HUES6 (cell line): ENCODE data around the gene ARPC1B.
"Not testable (repeated sequence)": the region's sequence is repeated elsewhere in the genome, so short reads cannot be mapped to it uniquely, and the experiment has no call there.

ENCODE experiments used
- H3K27ac ChIP-seq: 2 replicates; pipeline ENCODE4 v1.7.0; 2013; ENCODE audit warnings: low read depth, mild to moderate bottlenecking, low read length, inconsistent platforms
- H3K27me3 ChIP-seq: 2 replicates; pipeline ENCODE4 v1.6.1; 2013; ENCODE audit warnings: low read length; ENCODE audit not compliant: control insufficient read depth, insufficient read depth
- H3K36me3 ChIP-seq: 2 replicates; pipeline ENCODE4 v1.6.1; 2013; ENCODE audit warnings: low read length; ENCODE audit not compliant: control insufficient read depth, insufficient read depth
- H3K4me1 ChIP-seq: 2 replicates; pipeline ENCODE4 v1.6.1; 2013; ENCODE audit warnings: low read length; ENCODE audit not compliant: control insufficient read depth, insufficient read depth
- H3K4me3 ChIP-seq: 2 replicates; pipeline ENCODE4 v1.5.1; 2013; ENCODE audit warnings: low read depth, low read length
- H3K9ac ChIP-seq: one replicate; pipeline ENCODE4 v1.6.1; 2013; ENCODE audit warnings: mild to moderate bottlenecking, low read length
- H3K9me3 ChIP-seq: 2 replicates; pipeline ENCODE4 v1.6.1; 2013; ENCODE audit warnings: low read depth, low read length; ENCODE audit not compliant: control insufficient read depth, insufficient read depth

The ARPC1B gene

DNA sequence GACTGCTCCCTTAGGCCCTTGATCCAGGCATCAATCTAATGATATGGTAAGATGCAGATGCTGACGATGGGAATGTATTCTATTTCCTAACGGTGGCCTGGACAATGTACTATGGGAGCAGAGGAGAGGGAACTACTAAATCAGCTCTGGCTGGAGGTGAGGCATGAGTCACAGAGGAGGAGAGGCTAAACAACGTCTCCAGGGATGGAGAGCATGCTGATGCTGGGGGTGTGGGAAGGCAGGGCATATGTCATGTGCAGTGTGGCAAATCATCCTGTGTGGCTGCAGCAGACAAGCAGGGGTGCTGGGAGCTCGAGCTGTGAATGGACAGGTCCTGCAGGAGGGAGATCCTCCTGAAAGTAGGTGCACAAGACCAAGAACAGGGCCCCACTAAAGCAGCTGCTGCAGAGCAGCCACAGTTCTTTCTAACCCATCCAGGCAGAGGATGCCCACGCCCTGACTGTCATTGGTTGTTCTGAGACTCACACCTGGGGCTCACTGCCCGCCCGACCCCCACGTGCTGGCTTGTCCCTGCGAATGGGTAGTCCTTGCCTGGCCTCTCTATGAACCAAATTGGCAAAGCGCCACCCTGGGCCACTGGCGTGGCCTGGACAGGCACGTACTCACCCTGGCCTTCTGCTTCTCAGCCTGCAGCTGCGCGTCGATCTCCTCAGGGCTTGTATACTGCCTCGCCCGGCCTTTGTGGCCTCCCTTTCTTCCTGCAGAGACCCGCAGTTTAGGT is 29.9 kb downstream of the ARPC1B start:
- no peak overlapping the region for H3K27ac ChIP-seq
- no peak overlapping the region for H3K4me3 ChIP-seq
- peaks cover 12% of the 10 kb centered on the region for H3K4me1 ChIP-seq
- peaks cover 59% of the 10 kb centered on the region for H3K36me3 ChIP-seq
- H3K9me3 ChIP-seq = no peaks in the 10 kb centered on the region
- H3K27me3 ChIP-seq = no peaks in the 10 kb centered on the region
- H3K9ac ChIP-seq = no peak overlapping the region

DNA sequence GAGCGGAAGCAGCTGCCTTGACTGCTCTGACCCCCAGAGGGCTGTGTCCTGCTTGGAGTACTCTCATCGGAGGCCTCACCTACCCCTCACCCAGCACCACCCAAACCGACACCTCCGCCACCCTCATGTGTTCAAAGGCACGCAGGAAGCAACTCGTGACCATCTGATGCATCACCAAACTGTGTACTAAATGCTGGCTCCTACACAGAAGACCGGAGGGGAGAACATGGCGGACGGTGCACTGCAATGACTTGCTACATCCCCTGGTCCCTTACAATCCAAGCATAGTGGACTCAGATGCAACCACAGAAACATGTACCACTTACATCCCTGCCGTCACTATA is 30.4 kb downstream of the ARPC1B start:
- Histone ChIP-seq H3K4me3 (no peak overlapping the region), H3K27me3 (no peaks in the 10 kb centered on the region), H3K4me1 (peaks cover 12% of the 10 kb centered on the region), H3K27ac (no peak overlapping the region), H3K9me3 (no peaks in the 10 kb centered on the region), H3K36me3 (peaks cover 54% of the 10 kb centered on the region), H3K9ac (no peak overlapping the region)

DNA sequence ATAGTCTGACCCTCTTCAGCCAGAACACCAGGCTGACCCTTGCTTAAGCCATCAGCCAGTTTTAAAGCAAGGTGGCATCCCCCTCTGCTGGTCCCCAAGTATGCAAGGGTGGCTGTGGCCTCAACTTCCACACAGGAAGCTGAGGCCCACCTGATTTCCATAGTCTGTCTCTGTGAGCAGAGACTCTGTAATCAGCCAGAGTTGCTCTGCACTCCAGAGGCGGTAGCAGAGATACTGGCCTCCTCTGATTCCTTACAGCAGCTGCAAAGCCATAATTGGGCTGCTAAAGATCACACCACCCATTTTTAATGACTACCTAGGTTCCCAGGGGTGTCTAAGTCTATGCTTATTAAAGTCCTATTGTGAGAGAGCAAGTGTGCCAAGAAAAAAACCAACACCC is 32.0 kb downstream of the ARPC1B start:
- no peaks in the 10 kb centered on the region for H3K9me3 ChIP-seq
- H3K4me3 ChIP-seq = peak overlapping the region; percentile 86; the same call in 1 of the 2 replicates
- peaks cover 51% of the 10 kb centered on the region for H3K36me3 ChIP-seq
- no peak overlapping the region for H3K27ac ChIP-seq
- H3K27me3 ChIP-seq = no peaks in the 10 kb centered on the region
- peak overlapping the region; percentile 5 for H3K9ac ChIP-seq
- H3K4me1 ChIP-seq = peaks cover 12% of the 10 kb centered on the region

DNA sequence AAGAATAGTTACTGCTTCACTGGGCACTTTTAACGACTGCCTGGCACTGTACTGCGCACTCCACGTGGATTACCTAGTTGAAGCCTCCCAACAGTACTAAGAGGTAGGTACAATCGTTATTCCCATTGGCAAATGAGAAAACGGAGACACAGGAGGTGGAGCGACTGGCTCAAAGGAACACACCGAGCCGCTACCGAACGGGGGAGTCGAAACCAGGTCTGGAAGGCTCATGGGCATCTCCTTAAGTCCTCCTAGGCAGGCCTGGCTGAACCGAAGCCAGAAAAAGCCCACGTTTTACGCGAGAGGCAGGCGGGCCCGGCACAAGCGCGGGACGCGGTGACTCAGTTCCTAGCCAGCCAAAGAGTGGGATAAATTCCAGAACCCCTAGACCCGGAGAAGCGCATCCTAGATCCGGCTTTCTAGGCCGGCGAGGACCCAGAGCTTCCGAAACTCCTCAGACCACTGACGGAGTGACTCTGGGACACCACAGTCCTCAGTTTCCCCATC is 33.4 kb downstream of the ARPC1B start:
- Histone ChIP-seq H3K27ac (peak overlapping the region; percentile 100), H3K4me1 (peaks cover 12% of the 10 kb centered on the region), H3K36me3 (peaks cover 51% of the 10 kb centered on the region), H3K27me3 (no peaks in the 10 kb centered on the region), H3K9me3 (no peaks in the 10 kb centered on the region), H3K4me3 (peak overlapping the region; percentile 86), H3K9ac (peak overlapping the region; percentile 100)

DNA sequence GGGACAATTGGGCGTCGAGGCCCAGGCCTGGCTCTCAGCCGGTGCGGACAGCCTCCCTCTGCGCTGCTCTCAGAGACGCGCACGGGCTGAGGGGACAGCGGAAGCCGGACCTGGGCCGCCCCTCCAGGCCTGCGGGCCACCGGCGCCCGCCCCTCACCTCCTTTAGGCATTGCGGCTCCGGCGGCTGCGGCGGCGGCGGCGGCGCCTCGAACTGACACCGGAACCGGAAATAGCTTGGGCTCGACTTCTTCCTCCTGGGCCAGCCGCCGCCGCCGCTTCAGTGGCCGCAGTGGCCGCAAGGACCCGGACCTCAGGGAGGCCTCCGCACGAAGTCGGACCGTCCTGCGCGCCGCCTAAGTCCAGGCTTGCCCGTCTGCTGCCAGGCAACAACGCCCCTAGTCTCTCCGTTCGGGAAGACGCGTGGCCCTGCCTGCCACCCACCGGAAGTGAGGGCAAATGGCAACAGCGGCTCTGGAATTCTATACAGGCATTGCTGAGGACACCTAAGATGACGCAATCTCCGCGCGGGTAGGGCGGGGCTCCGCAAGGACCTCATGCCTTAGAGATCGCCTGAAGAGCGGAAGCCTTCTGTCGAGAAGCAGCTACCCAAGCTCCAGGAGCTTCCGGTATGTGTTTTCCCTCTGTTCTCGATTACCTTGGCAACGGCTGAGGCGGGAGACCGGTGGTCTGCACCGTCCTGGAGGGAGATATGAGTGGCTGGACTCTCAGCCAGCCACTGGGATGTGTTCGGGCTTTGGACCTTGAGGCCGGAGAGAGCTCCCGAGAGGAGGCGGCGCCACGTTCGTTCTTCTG is 34.1 kb downstream of the ARPC1B start, which contains the start of the genes BUD31 and PDAP1:
BUD31 (plus strand) TSS at position 591 of the 813 bp plus-strand sequence. CDS start 2,124 bp downstream, outside the sequence.
PDAP1 (minus strand) TSS at position 219 of the 813 bp plus-strand sequence; CDS start at position 170, 49 bp downstream.
- Histone ChIP-seq H3K4me1 (peaks cover 12% of the 10 kb centered on the region), H3K4me3 (peak within 1 kb of the TSS; percentile 86), H3K27me3 (no peaks in the 10 kb centered on the region), H3K27ac (peak within 1 kb of the TSS; percentile 100), H3K9me3 (no peaks in the 10 kb centered on the region), H3K36me3 (peaks cover 51% of the 10 kb centered on the region), H3K9ac (peak within 1 kb of the TSS; percentile 100)

DNA sequence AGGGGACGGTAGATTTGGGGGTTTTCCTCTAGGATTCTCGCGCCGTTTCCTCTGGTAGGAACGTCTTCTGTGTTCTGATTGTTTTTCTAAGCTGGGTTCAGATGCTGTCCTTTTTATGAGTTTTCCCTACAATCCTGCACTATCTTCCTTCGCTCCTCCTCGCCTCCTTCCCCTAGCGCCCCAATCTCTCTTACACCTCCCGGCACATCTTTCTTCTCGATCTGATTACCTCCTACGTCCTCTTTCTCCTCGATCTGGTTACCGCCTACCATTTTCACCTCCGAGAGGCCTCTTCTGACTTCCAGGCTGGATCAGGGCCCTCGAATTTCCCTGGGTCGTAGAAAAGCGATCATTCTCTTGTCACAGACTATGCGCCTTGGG is 34.7 kb downstream of the ARPC1B start:
- peak overlapping the region; percentile 100 for H3K9ac ChIP-seq
- H3K9me3 ChIP-seq = no peaks in the 10 kb centered on the region
- peaks cover 12% of the 10 kb centered on the region for H3K4me1 ChIP-seq
- H3K27me3 ChIP-seq = no peaks in the 10 kb centered on the region
- peak overlapping the region; percentile 100 for H3K27ac ChIP-seq
- H3K4me3 ChIP-seq = peak overlapping the region; percentile 86
- peaks cover 49% of the 10 kb centered on the region for H3K36me3 ChIP-seq

DNA sequence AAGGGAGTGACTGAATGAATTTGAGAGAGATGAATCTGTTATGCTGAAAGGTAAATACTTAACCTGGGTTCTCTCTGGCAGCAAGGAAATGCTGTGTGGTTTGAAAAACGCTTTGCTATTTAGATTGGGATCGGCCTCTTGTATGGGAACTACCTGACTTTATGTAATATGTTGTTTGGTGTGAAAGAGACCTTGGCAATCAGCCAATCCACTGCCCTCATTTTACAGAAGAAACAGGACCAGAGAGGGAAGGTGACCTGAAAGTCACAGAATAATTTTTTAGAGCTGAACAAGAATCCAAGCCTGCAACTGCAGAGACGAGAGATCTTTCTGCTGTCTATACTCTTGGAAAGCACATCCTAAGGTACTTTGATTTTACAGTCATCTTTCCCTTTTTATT is 35.3 kb downstream of the ARPC1B start:
- Histone ChIP-seq H3K4me1 (peaks cover 12% of the 10 kb centered on the region), H3K36me3 (peaks cover 49% of the 10 kb centered on the region), H3K4me3 (peak overlapping the region; percentile 86), H3K27ac (no peak overlapping the region; the same call in 1 of the 2 replicates), H3K9ac (peak overlapping the region; percentile 100), H3K27me3 (no peaks in the 10 kb centered on the region), H3K9me3 (no peaks in the 10 kb centered on the region)

DNA sequence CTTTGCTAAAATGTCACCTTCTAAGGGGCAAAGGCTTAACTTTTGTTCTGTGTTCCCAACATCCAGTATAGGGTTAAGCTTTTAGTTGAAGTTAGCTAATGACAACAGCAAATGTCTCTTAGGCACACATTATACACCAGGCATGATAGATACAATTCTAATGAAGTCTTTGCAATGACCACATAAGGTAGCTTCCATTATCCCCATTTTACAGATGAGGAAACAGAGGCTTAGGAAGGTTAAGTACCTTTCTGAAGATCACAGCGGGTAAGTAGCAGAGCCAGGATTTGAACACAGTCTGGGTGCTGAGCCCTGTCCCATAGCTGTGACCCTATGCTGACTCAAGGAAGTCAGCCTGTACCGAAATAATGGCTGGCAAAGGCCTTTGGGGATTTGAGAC is 36.1 kb downstream of the ARPC1B start:
- H3K9ac ChIP-seq = no peak overlapping the region
- no peaks in the 10 kb centered on the region for H3K9me3 ChIP-seq
- peaks cover 49% of the 10 kb centered on the region for H3K36me3 ChIP-seq
- peaks cover 12% of the 10 kb centered on the region for H3K4me1 ChIP-seq
- H3K4me3 ChIP-seq = no peak overlapping the region
- H3K27me3 ChIP-seq = no peaks in the 10 kb centered on the region
- H3K27ac ChIP-seq = no peak overlapping the region

DNA sequence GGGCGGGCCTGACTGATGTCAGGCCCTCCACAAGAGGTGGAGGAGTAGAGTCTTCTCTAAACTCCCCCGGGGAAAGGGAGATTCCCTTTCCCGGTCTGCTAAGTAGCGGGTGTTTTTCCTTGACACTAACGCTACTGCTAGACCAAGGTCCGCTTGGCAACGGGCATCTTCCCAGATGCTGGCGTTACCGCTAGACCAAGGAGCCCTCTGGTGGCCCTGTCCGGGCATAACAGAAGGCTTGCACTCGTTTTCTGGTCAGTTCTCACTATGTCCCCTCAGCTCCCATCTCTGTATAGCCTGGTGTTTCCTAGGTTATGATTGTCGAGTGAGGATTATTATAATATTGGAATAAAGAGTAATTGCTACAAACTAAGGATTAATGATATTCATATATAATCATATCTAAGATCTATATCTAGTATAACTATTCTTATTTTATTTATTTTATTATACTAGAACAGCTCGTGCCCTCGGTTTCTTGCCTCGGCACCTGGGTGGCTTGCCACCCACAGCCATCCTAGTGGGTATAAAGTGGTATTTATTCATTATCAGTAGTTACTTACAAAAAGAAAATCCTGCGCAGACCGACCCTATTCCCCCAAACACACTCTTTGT is 41.1 kb downstream of the ARPC1B start:
- not testable (repeated sequence) for H3K27ac ChIP-seq, H3K27me3 ChIP-seq, H3K4me3 ChIP-seq, H3K9me3 ChIP-seq, H3K9ac ChIP-seq, H3K4me1 ChIP-seq
- peaks cover 92% of the 10 kb centered on the region for H3K36me3 ChIP-seq

DNA sequence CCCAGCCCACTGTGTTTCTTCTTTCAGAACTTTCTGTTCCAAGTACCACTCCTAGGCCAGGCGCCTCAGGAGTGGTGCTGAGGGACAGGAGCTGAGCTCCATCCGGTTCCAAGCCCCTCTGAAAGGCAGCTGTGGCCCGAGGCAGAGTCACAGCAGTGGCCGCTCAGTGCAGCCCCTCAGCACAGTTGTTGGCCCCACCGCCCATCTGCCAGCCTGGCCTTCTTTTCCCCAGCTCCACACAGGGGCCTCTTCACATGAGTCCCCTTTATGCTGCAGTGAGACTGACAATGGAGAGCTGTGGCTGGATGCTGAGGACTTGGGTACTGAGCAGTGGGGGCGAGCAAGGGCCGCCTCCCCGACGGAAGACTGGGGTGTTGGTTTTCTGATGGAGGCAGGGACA is 43.7 kb downstream of the ARPC1B start:
- Histone ChIP-seq H3K9me3 (no peaks in the 10 kb centered on the region), H3K27me3 (no peaks in the 10 kb centered on the region), H3K36me3 (peaks cover 90% of the 10 kb centered on the region), H3K4me1 (no peaks in the 10 kb centered on the region), H3K9ac (no peak overlapping the region), H3K4me3 (no peak overlapping the region), H3K27ac (no peak overlapping the region)
